Thoracic aorta endothelial cell (primary cell): ENCODE measurements around the gene TMEM200C. TPM values are rescaled to one million over a fixed set of nuclear protein-coding genes. Genes with fewer than 3 reads are reported as not detected.

Experiments used
- small RNA-seq: library from RNA; depleted of rRNA; stranded (forward); fragments of <200 nt; gene quantifications from one replicate; pipeline ENCODE3, GENCODE V24; 2012
- total RNA-seq: library from RNA; depleted of rRNA; stranded (reverse); fragments of >200 nt; gene quantifications from 2 replicates; pipeline ENCODE4 v1.2.3, GENCODE V29; 2012

The TMEM200C gene
- 0.22 TPM in 1 of 2 replicates, not detected in the other for total RNA-seq

DNA sequence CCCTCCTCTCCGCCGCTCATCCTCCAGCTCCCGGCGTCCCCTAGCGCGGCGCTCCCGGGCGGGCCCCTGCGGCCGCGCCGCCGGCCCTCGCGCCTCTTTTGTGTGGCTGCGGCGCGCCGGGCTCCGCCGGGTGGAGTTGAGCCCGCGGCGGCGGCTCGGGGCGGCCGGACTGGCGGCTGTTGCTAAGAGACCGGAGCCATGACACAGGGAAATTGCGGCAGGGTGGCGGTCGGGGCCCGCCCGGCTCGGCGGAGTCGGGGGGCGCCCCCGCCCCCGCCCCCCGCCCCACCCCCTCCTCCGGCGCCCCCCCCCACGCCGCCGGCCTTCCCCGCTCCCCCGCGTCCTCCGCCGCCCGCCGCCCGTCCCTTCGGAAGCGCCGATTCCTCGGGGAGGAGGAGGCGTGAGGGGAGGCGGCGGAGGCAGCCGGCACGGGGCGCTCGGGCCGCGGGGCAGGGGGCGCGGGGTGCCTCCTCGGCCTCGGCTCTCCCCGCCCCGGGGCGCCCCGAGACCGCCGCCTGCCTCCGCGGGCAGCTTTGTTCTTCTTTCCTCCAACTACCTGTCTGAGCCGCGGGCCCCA is at the start of gene TMEM200C:
TSS of gene TMEM200C (minus strand) at position 224 of the 577 bp plus-strand sequence. CDS start 3,459 bp downstream, outside the sequence.

Small RNA genes within 50 kb of the gene (small RNA-seq; reads per million reads assigned to genes)
- gene MIR3976: not detected
